NCI-H510A treated with DMSO at 0.1 percent for 48 hours (cell line): ENCODE results near the gene INO80.
A peak's percentile ranks its signal among the peaks of the same experiment; 100 is the strongest.
"Not testable (repeated sequence)": the region's sequence is repeated elsewhere in the genome, so short reads cannot be mapped to it uniquely, and the experiment has no call there.

Experiments used
- DNase-seq: peaks from one replicate; lab custom pipeline; 2025; lab: John Stamatoyannopoulos, UW

INO80 gene

DNA sequence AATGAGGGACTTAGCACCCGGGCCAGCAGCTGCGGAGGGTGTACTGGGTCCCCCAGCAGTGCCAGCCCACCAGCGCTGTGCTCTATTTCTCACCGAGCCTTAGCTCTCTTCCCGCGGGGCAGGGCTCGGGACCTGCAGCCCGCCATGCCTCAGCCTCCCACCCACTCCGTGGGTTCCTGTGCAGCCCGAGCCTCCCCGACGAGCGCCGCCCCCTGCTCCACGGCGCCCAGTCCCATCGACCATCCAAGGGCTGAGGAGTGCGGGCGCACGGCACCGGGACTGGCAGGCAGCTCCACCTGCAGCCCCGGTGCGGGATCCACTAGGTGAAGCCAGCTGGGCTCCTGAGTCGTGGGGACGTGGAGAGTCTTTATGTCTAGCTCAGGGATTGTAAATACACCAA is 154.3 kb downstream of the INO80 start:
- DNase-seq = not testable (repeated sequence)

DNA sequence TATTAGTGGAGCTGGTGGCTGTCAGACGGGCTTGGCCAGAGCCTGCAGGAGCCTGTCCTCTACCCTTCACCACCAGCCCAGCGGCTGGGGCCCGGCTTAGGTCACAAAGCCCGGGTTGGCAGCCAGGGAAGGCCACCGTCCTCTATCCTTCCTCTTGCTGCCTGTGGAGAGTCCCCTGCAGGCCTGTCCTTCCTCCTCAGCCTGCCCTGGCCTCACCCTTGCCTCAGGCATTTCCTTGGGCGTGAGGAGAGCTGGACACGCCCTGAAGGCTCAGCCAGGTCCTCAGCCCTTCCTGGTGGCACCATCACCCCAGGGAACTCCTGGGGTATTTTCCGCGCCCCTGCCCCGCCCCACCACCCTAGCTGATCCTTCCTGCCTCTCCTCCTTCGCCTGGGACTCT is 155.2 kb downstream of the INO80 start:
- DNase-seq = no peak

GRCh38 chr15:40960151-40960885 is 155.8 kb downstream of the INO80 start:
- no peak for DNase-seq

DNA sequence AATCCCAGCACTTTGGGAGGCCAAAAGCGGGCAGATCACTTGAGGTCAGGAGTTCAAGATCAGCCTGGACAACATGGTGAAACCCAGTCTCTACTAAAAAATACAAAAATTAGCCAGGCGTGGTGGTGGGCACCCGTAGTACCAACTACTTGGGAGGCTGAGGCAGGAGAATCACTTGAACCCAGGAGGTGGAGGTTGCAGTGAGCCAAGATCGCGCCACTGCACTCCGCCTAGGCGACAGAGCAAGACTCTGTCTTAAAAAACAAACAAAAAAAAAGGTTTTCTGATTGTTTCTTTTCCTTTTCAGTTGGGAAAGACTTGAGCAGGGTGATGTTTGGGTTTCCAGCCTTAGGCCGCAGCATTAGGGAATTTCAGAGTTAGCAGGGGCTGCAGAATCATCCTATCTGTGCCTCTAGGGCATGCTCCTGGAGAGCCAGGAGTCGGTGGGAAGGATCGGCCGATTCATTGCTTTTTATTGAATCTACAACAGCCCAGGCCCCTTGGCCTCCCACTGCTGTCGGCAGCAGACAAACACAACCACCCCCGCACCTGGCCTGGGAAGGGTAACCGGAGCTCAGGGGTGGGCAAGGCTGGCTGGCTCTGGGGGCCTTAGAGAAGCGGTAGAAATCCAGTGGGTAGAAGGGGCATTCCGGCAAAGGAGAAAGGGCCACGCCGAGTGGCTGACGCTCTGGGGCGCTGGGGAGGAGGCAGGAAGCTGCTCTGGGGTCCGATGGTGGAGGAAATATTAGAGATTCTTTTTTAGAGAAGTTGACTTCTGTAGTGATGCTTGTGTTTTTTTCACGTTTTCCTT is 156.5 kb downstream of the INO80 start:
- no peak for DNase-seq

- DNase-seq = no peak
Observed at GRCh38 chr15:40958723-40959122, 157.4 kb downstream of the INO80 start.

DNA sequence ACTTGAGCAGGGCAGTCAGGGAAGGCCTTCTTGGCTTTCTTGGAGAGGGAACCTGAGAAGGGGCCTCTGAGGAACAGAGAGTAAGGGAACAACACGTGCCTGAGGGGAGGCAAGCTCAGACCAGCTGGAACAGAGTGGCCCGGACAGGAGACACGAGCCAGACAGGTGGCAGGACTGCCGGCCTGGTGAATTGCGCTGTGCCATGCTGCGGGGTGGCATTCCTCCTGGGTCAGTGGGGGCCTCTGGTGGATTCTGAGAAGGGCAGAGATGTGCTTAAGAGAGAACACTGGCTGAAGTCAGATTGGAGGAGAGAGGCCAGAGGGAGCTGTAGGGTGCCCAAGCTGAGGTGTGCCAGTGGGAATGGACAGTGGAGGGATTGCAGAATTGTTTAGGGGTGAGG is 157.9 kb downstream of the INO80 start:
- no peak for DNase-seq

DNA sequence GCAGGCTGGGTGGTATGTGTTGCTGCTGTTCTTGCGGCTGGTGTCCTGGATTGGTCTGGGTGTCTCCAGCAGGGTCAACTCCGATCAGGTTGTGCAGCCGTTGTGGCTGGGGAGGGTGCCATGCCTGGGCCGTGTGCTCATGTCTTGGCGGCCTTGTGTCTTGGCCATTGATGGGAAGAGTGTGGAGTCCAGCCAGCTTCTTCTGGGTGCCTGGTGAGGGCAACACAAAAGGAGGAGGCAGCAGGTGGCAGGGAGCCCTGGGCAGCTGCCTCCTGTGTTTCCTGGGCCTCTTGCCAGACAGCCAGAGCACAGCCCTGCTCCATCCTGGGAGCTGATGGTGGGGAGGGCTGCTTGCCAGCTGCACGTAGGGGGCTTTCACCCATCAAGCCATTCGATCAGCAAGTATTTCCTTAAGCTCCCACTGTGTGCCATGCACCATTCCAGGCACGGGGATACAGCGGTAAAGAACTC is 158.5 kb downstream of the INO80 start:
- no peak for DNase-seq

GRCh38 chr15:40957041-40957555 is 159.0 kb downstream of the INO80 start:
- no peak for DNase-seq

GRCh38 chr15:40956541-40956982 is 159.5 kb downstream of the INO80 start:
- no peak for DNase-seq

DNA sequence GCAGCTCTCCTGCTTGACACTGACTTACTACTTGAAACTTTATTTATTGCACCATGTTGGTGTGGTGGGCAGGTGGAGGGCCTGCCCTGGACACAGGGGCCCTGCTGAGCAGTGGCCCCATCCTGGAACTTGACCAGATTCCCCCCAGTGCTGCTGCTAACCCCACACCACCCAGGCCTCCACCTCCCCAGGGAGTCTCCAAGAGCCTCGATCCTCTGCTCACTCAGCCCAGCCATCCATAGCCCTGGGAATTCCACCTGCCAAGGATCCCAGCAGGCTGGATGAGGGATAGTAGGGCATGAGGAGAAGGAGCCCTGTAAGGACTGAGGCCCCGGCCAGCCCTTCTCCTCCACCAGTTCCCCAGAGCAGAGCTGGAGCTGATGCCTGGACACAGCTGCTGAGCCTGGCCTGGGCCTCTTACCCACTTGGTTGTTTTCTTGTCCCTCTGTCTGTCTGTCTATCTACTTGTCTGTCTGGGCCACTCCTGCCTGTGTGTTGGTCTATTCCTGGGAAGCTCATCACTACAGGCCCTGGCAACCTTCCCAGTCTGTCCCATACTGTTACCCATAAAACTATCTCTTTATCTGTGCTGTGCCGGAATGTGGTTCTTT is 160.0 kb downstream of the INO80 start:
- DNase-seq = no peak

DNA sequence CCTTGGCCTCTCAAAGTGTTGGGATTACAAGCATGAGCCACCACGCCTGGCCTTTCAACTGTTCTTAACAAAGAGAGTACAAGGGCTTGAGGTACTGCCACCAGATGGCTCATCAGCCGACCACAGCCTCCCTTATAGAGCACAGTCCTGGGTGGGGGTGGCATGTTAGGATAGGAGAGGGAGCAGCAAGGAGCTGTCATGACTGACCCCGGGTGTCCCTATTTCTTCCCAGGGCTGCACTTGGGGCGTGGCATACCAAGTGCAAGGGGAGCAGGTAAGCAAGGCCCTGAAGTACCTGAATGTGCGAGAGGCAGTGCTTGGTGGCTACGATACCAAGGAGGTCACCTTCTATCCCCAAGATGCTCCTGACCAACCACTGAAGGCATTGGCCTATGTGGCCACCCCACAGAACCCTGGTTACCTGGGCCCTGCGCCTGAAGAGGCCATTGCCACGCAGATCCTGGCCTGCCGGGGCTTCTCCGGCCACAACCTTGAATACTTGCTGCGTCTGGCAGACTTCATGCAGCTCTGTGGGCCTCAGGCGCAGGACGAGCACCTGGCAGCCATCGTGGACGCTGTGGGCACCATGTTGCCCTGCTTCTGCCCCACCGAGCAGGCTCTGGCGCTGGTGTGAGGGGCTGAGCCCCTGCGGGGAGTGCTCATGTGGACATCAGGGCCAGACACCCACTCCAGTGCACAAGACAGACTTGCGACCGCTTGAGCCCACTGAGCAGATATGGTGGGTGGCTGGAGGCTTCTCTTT is 160.8 kb downstream of the INO80 start:
- DNase-seq = no peak

DNA sequence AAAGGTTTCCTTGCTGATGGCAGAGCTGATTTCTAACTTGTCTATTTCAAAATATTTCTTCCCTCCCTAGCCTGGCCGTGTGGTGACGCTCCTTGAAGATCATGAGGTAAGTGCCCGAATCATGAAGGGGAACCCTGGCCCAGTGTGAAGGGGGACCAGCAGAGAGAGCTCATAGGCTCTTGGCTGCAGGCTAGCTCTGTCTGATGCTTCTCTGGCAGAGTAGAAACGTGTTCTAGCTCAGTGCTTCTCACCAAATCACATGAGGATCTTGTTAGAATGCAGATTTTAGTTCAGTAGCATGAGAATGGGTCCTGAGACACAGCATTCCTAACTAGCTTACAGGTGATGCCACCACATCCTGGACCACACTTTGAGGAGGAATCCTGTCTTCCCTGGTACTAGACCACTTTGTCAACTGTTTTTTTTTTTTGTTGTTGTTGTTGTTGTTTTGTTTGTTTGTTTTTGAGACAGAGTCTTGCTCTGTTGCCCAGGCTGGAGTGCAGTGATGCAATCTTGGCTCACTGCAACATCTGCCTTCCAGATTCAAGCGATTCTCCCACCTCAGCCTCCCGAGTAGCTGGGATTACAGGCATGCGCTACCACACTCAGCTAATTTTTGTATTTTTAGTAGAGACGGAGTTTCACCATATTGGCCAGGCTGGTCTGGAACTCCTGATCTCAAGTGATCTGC is 161.8 kb downstream of the INO80 start:
- not testable (repeated sequence) for DNase-seq

DNA sequence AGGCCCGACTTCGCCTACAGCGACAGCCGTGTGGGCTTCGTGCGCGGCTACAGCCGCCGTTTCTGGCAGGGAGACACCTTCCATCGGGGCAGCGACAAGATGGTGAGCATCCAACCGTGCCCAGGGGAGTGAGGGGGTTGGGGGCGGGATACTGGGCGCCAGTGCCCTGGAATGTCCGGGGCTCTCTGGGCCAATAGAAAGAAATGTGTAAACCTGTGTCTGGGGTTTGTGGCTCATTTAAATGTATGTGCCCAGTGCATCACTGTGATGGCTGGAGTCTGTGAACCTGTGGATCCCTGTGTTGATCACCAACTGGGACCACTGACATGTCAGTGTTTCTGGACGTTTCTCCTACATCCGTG is 162.4 kb downstream of the INO80 start:
- DNase-seq = no peak

GRCh38 chr15:40952901-40953712 is 163.0 kb downstream of the INO80 start, which contains the start of gene CHAC1:
Gene CHAC1 (plus strand): TSS chr15:40953471. CDS start chr15:40953584, 113 bp downstream.
- peak; percentile 91 for DNase-seq

DNA sequence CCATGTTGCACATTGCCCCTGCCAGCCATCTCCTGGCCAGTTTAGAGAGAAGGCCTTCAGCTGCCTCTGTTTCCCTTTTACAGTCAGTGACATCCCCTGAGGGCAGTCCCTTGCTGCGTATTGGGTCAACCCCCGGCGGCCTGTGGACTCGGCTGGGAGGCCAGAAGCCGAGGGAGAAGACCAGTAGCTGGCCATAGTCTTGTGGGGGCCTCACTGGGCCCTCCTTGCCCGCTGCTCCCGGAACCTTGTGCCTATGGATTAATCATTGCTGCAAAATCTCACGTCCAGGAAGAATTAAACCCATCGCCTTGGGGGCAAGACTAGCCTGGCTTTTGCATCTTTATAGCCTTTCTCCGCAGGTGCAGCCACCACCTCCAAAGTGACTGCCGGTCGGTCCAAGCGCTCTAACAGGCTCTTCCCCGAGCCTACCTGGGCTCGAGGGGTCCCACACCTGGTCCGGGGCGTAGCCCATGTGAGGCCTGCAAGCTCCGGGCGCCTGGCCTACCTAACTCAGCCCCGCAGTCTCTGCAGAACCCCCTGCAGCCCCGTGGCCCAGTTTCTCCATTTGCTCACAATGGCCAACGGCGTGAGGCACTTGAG is 163.7 kb downstream of the INO80 start:
- DNase-seq = no peak

DNA sequence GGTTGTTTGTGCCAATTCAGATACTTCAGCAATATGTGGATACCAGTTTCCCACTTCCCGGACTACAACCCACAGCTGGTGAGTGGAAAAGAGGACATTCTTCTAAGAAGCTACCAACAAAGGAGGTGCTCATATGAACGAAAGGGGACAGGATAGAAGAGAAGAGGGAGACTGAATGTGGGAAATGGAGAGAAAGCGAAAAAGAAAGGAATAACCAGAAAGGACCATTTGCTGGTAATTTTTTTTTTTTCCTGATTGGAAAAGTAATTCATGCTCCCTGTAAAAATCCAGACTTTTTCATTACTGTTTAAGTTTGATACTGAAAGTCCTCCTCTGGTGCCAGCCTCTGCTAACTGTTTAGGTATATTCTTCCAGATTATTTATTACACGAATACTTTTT is 164.3 kb downstream of the INO80 start:
- DNase-seq = no peak

DNA sequence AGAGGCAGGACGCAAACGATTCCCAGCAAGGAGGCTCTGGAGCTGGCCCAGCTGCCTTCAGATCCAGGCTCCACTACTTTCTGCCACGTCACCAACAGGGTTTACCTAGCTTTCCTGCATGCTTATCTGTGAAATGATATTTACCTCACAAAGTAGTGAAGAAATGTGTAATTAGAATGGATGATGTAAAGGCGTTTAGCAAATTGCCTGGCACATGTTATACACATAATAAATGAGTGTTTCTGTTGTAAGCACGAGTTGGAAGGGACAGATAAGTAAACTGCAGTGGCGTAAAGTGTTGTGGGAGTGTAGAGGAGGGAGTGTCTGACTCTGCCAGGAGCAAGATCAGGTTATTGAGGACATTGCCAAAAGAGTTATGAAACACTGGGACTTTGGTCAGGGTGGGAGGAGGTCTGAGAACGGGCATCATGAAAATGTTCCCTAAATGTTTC is 166.3 kb downstream of the INO80 start:
- DNase-seq = no peak

GRCh38 chr15:40948706-40949473 is 167.2 kb downstream of the INO80 start:
- no peak for DNase-seq
